Smooth muscle cell (in vitro differentiated cells): ENCODE results near the gene MTMR4. TPM values are rescaled to one million over a fixed set of nuclear protein-coding genes. Genes with fewer than 3 reads are reported as not detected.
"Not testable (repeated sequence)": the region's sequence is repeated elsewhere in the genome, so short reads cannot be mapped to it uniquely, and the experiment has no call there.

Experiments used
- DNase-seq: peaks from one replicate; lab custom pipeline; 2025; ENCODE audit not compliant: unreplicated experiment; lab: John Stamatoyannopoulos, UW
- H2AFZ ChIP-seq: fragments of 200-600 bp; sonication (generic); 2 replicates; pipeline ENCODE4 v1.6.0; 2016; ENCODE audit warnings: antibody characterized with exemption, low read depth, mild to moderate bottlenecking
- H3F3A ChIP-seq: fragments of 200-600 bp; sonication (generic); 2 replicates; pipeline ENCODE4 v1.6.0; 2017; ENCODE audit warnings: antibody characterized with exemption, low read depth
- H3K27ac ChIP-seq: fragments of 200-600 bp; sonication (generic); 2 replicates; pipeline ENCODE4 v1.5.1; 2016; ENCODE audit warnings: low read depth, mild to moderate bottlenecking
- H3K27me3 ChIP-seq: fragments of 200-600 bp; sonication (generic); 2 replicates; pipeline ENCODE4 v1.6.1; 2016; ENCODE audit warnings: low read depth, mild to moderate bottlenecking
- H3K36me3 ChIP-seq: fragments of 200-600 bp; sonication (generic); 2 replicates; pipeline ENCODE4 v1.5.1; 2016; ENCODE audit warnings: low read depth
- H3K4me1 ChIP-seq: fragments of 200-600 bp; sonication (generic); 2 replicates; pipeline ENCODE4 v1.5.1; 2016; ENCODE audit warnings: low read depth
- H3K4me2 ChIP-seq: fragments of 200-600 bp; sonication (generic); 2 replicates; pipeline ENCODE4 v1.6.0; 2016; ENCODE audit warnings: mild to moderate bottlenecking
- H3K4me3 ChIP-seq: fragments of 200-600 bp; sonication (generic); 2 replicates; pipeline ENCODE4 v1.5.1; 2016; ENCODE audit warnings: mild to moderate bottlenecking
- H3K79me2 ChIP-seq: fragments of 200-600 bp; sonication (generic); 2 replicates; pipeline ENCODE4 v1.6.0; 2016; ENCODE audit warnings: low read depth, mild to moderate bottlenecking
- H3K9ac ChIP-seq: fragments of 200-600 bp; sonication (generic); 2 replicates; pipeline ENCODE4 v1.6.0; 2016; ENCODE audit warnings: low read depth
- H3K9me3 ChIP-seq: fragments of 200-600 bp; sonication (generic); replicated peaks from 2 replicates; pipeline ENCODE4 v1.5.1; 2016; ENCODE audit warnings: low read depth
- H4K20me1 ChIP-seq: fragments of 200-600 bp; sonication (generic); 2 replicates; pipeline ENCODE4 v1.6.0; 2016; ENCODE audit warnings: low read depth
- WGBS: methylation state at CpG from one replicate; pipeline ENCODE4 v1.1.7; 2016; ENCODE audit warnings: low lambda C conversion rate; 5-methylcytosine and 5-hydroxymethylcytosine counted together
- polyA plus RNA-seq: library from polyadenylated mRNA; unstranded; fragments of >200 nt; fragmentation: Nextera tagmentation; extraction: Ambion mirVana; gene quantifications from 2 replicates; pipeline ENCODE4 v1.2.1, GENCODE V29; 2016
- total RNA-seq: library from RNA; depleted of rRNA; stranded (reverse); fragments of >200 nt; gene quantifications from 2 replicates; pipeline ENCODE4 v1.2.3, GENCODE V29; 2014
- TF ChIP-seq, protein P1 (sequence below): fragments of 200-600 bp; sonication (generic); IDR thresholded peaks from 2 replicates; pipeline ENCODE4 v1.5.1; 2017; ENCODE audit warnings: borderline replicate concordance, mild to moderate bottlenecking, antibody characterized with exemption; ENCODE audit not compliant: insufficient read depth, poor library complexity, severe bottlenecking

Gene MTMR4
- total and polyA plus RNA-seq, 2 experiments from 2014 or later, result 15.8 to 25.4 TPM

DNA sequence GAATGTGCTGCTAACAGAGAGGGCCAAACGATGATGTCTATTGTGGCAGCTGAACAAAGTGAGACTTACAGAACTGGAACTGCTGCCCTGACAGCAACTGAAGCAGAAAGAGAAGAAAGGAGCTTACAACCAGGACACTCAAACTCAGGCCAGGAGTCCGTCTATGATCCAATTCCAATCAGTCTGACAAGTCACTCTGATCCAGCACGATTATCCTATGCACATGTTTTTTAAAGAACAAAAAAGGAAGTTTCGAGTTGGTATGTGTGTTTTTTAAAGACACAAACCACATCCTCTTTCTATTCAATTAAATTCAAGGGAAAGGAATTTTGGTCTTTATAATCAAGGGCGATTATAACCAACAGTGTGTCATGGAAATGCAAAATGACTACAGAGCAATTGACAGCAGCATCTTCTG is 42.4 kb upstream of the MTMR4 start:
- Histone ChIP-seq H3K27ac (no peak overlapping the region), H3F3A (no peaks in the 10 kb centered on the region), H3K4me1 (no peaks in the 10 kb centered on the region), H2AFZ (no peak overlapping the region), H4K20me1 (no peaks in the 10 kb centered on the region), H3K9me3 (no peaks in the 10 kb centered on the region), H3K4me2 (no peak overlapping the region), H3K4me3 (no peak overlapping the region), H3K27me3 (peaks cover 3% of the 10 kb centered on the region), H3K36me3 (no peaks in the 10 kb centered on the region), H3K79me2 (no peaks in the 10 kb centered on the region), H3K9ac (no peak overlapping the region)
- TF ChIP-seq, protein P1, sequence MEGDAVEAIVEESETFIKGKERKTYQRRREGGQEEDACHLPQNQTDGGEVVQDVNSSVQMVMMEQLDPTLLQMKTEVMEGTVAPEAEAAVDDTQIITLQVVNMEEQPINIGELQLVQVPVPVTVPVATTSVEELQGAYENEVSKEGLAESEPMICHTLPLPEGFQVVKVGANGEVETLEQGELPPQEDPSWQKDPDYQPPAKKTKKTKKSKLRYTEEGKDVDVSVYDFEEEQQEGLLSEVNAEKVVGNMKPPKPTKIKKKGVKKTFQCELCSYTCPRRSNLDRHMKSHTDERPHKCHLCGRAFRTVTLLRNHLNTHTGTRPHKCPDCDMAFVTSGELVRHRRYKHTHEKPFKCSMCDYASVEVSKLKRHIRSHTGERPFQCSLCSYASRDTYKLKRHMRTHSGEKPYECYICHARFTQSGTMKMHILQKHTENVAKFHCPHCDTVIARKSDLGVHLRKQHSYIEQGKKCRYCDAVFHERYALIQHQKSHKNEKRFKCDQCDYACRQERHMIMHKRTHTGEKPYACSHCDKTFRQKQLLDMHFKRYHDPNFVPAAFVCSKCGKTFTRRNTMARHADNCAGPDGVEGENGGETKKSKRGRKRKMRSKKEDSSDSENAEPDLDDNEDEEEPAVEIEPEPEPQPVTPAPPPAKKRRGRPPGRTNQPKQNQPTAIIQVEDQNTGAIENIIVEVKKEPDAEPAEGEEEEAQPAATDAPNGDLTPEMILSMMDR, result no peak
- no peak for DNase-seq
- WGBS, result 86% methylated on average over 5 of the region's 5 CpGs

DNA sequence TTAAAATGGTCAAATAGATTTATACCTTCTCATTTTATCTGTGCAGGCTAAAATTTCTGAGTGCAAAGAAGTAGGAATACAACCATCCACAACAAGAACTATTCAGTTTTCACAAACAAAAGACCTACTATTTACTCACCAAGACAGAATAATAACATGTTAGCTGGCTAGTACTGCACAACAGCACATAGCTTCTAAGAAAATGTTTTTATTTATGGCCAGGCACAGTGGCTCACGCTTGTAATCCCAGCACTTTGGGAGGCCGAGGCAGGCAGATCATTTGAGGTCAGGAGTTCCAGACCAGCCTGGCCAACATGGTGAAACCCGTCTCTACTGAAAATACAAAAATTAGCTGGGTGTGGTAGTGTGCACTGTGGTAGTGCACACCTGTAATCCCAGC is 40.7 kb upstream of the MTMR4 start:
- H3K9me3 ChIP-seq, H3K36me3 ChIP-seq, H4K20me1 ChIP-seq, H3K4me1 ChIP-seq, H3K27ac ChIP-seq, DNase-seq, H2AFZ ChIP-seq, H3K9ac ChIP-seq, H3K79me2 ChIP-seq, H3F3A ChIP-seq, H3K27me3 ChIP-seq, H3K4me2 ChIP-seq, H3K4me3 ChIP-seq: not testable (repeated sequence)
- 82% methylated on average over 3 of the region's 3 CpGs for WGBS

DNA sequence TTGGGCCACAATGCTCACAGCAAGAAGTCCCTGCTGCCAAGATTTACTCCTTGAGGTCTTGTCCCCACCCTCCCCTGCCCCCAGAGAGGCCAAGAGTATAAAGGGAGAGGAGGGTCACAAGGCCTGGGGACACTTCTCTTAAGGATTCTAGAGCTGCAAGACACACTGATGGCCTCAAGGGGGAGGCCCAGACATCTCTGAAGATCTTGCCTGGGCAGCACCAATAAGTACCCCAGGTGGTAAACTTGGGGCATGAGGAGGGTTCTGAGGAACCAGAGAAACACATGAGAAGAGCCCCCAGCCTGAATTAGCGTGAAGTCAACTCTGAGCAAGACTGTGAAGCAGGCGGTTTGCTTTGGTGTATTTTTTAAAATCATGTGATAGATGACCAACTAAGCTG is 26.8 kb upstream of the MTMR4 start:
- Histone ChIP-seq H3K27me3 (no peaks in the 10 kb centered on the region), H3K9me3 (no peaks in the 10 kb centered on the region), H3K79me2 (no peaks in the 10 kb centered on the region), H3K9ac (no peak overlapping the region), H3K36me3 (no peaks in the 10 kb centered on the region), H3F3A (no peaks in the 10 kb centered on the region), H3K4me3 (no peak overlapping the region), H3K4me2 (no peak overlapping the region), H2AFZ (no peak overlapping the region), H4K20me1 (no peaks in the 10 kb centered on the region), H3K27ac (no peak overlapping the region), H3K4me1 (no peaks in the 10 kb centered on the region)
- 78% methylated on average over 2 of the region's 2 CpGs for WGBS
- no peak for DNase-seq
- TF ChIP-seq, protein P1, result peak; percentile 9

DNA sequence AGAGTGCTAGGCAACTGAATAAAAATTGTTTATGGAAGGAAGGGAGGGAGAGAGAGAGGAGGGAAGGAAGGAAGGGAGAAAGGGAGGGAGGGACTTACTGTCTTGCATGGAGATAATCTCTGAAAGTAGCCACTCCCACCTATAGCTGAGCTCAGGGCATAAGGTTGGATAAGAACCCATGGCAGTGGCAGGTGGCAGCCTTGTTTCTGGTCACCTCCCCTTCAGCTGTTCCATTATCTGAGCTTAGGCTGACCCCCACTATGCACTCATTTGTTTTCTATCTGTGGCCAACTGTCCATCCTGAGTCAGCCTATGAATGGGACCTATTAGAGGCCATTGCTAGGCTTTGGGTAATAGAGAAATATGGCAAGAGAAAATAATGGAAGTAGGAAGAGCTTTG is 25.3 kb upstream of the MTMR4 start:
- TF ChIP-seq, protein P1, result no peak

More for the DNA sequence above, 25.3 kb upstream of the MTMR4 start:
- Histone ChIP-seq H3F3A (no peaks in the 10 kb centered on the region), H2AFZ (no peak overlapping the region), H3K27me3 (no peaks in the 10 kb centered on the region), H3K9ac (no peak overlapping the region), H3K4me2 (no peak overlapping the region), H3K36me3 (no peaks in the 10 kb centered on the region), H4K20me1 (no peaks in the 10 kb centered on the region), H3K27ac (no peak overlapping the region), H3K79me2 (no peaks in the 10 kb centered on the region), H3K4me1 (no peaks in the 10 kb centered on the region), H3K4me3 (no peak overlapping the region), H3K9me3 (no peaks in the 10 kb centered on the region)
- DNase-seq, result no peak
